AG08395 (cell line): ENCODE measurements around the gene CCR8.
"Not testable (repeated sequence)": the region's sequence is repeated elsewhere in the genome, so short reads cannot be mapped to it uniquely, and the experiment has no call there.

Experiments used
- DNase-seq: peaks from one replicate; pipeline ENCODE4 v3.0.0; 2012; ENCODE audit warnings: mixed read lengths, low spot score

The CCR8 gene

GRCh38 chr3:39315420-39315819, 14.1 kb upstream of the CCR8 start:
- no peak for DNase-seq

- no peak for DNase-seq
Measured at GRCh38 chr3:39317571-39318169, 11.8 kb upstream of the CCR8 start.

GRCh38 chr3:39318301-39318700, 11.2 kb upstream of the CCR8 start:
- DNase-seq: no peak

GRCh38 chr3:39319249-39319648, 10.3 kb upstream of the CCR8 start:
- DNase-seq: no peak

GRCh38 chr3:39321574-39321983, 7.9 kb upstream of the CCR8 start:
- not testable (repeated sequence) for DNase-seq

GRCh38 chr3:39322209-39322715, 7.2 kb upstream of the CCR8 start:
- DNase-seq: not testable (repeated sequence)

- DNase-seq: no peak
Measured at GRCh38 chr3:39322936-39323335, 6.6 kb upstream of the CCR8 start.

GRCh38 chr3:39323494-39323893, 6.0 kb upstream of the CCR8 start:
- DNase-seq: no peak

GRCh38 chr3:39325236-39325635, 4.3 kb upstream of the CCR8 start:
- no peak for DNase-seq

- no peak for DNase-seq
Measured at GRCh38 chr3:39327053-39327745, 2.3 kb upstream of the CCR8 start.

- no peak for DNase-seq
Measured at GRCh38 chr3:39327746-39328349, 1.7 kb upstream of the CCR8 start.

- DNase-seq: no peak
Measured at GRCh38 chr3:39330824-39331223, 1.3 kb downstream of the CCR8 start.

- DNase-seq: no peak
Measured at GRCh38 chr3:39332525-39332924, 3.0 kb downstream of the CCR8 start.

- no peak for DNase-seq
Measured at GRCh38 chr3:39333607-39334006, 4.1 kb downstream of the CCR8 start.

- no peak for DNase-seq
Measured at GRCh38 chr3:39334205-39334604, 4.7 kb downstream of the CCR8 start.

GRCh38 chr3:39338201-39338600, 8.7 kb downstream of the CCR8 start:
- DNase-seq: no peak

GRCh38 chr3:39339086-39339485, 9.6 kb downstream of the CCR8 start:
- DNase-seq: no peak

- no peak for DNase-seq
Measured at GRCh38 chr3:39343076-39343717, 13.7 kb downstream of the CCR8 start.

GRCh38 chr3:39343760-39344159, 14.3 kb downstream of the CCR8 start:
- no peak for DNase-seq

GRCh38 chr3:39344746-39345344, 15.3 kb downstream of the CCR8 start:
- no peak for DNase-seq

GRCh38 chr3:39346785-39347585, 17.5 kb downstream of the CCR8 start:
- no peak for DNase-seq

- no peak for DNase-seq
Measured at GRCh38 chr3:39347586-39347876, 18.0 kb downstream of the CCR8 start.
